ENCODE measurements around the gene NEK10. TPM values are rescaled to one million over a fixed set of nuclear protein-coding genes. Genes with fewer than 3 reads are reported as not detected.

The NEK10 gene
- total and polyA plus RNA-seq, 2 of the 4 experiments (the other 2 are of a cell fraction), result 2.2 to 6.6 TPM

- BruUV-seq (replicated peaks), result no TSS peak
- no peak overlapping the region for H4K5ac ChIP-seq (ENCODE audit: low read depth, low read length)
- no peak overlapping the region for H2AK9ac ChIP-seq (replicated peaks; ENCODE audit: low read depth, low read length, poor library complexity)
- no peaks in the 10 kb centered on the region for H3K9me3 ChIP-seq (ENCODE audit: control insufficient read depth, insufficient read depth, low read length)
- H4K91ac ChIP-seq (ENCODE audit: insufficient read depth, low read depth, low read length), result no peak overlapping the region
- ChIA-PET CTCF (no interaction called here), POLR2A (ENCODE audit: unreplicated experiment) (no interaction called here)
- no peak overlapping the region for H2BK20ac ChIP-seq (ENCODE audit: low read depth, low read length)
- ATAC-seq (ENCODE audit: low read depth) (no peak), DNase-seq (no peak)
- H2AFZ ChIP-seq (replicated peaks; ENCODE audit: low read length, poor library complexity), result no peak overlapping the region
- H2AK5ac ChIP-seq (ENCODE audit: low read depth, low read length), result no peak overlapping the region
- no peak overlapping the region for H3K56ac ChIP-seq (ENCODE audit: extremely low read depth, insufficient read depth, low read length)
- no peak overlapping the region for H2BK15ac ChIP-seq (ENCODE audit: low read depth, low read length)
- H3K4me1 ChIP-seq (ENCODE audit: control insufficient read depth, insufficient read depth, low read length), result no peaks in the 10 kb centered on the region
- intact Hi-C loops (cut with micrococcal nuclease), result loop anchor here (5.0 kb wide), 1 partner anchor 37 kb away; no protein-coding TSS in a partner anchor
- in situ Hi-C loops (cut with MboI; ENCODE audit: low sequenced_read_pairs), result no loop called here
- H3K27ac ChIP-seq (ENCODE audit: insufficient read depth, low read length), result no peak overlapping the region
- H3K9me1 ChIP-seq (ENCODE audit: insufficient read depth, low read length), result no peaks in the 10 kb centered on the region
- H3K9ac ChIP-seq (ENCODE audit: low read depth, low read length), result no peak overlapping the region
- H3K36me3 ChIP-seq (ENCODE audit: control insufficient read depth, insufficient read depth, low read length), result peaks cover 12% of the 10 kb centered on the region
- H2BK5ac ChIP-seq (ENCODE audit: low read depth, low read length, poor library complexity, severe bottlenecking), result no peak overlapping the region
- dilution Hi-C loops (cut with HindIII; ENCODE audit: low sequenced_read_pairs, unreplicated experiment), result no loop called here
- H3K27me3 ChIP-seq (ENCODE audit: control insufficient read depth, insufficient read depth, low read length), result no peaks in the 10 kb centered on the region
- no peak overlapping the region for H3K4me2 ChIP-seq (ENCODE audit: low read depth, low read length)
- H4K8ac ChIP-seq (ENCODE audit: low read depth in 2 of 2, low read length in 2 of 2), result no peak overlapping the region
- peaks cover 4 to 19% of the 10 kb centered on the region in 2 experiments; a peak in 2 of 4 replicates for H3K79me1 ChIP-seq (ENCODE audit: low read depth in 1 of 2, low read length in 2 of 2)
- H2BK120ac ChIP-seq (ENCODE audit: low read depth, low read length), result no peak overlapping the region
- no peak overlapping the region for H3K18ac ChIP-seq (ENCODE audit: low read depth, low read length)
- TF ChIP-seq ELK1 (IDR thresholded peaks at IDR 0.05; ENCODE audit: borderline replicate concordance, low read depth, low read length) (no peak), RFX5 (IDR thresholded peaks at IDR 0.05; ENCODE audit: low read depth, low read length) (no peak), MAFK (IDR thresholded peaks at IDR 0.05; ENCODE audit: low read depth, low read length) (no peak), MAZ (IDR thresholded peaks at IDR 0.05; ENCODE audit: borderline replicate concordance, low read depth, low read length) (no peak), CTCF (conservative IDR thresholded peaks at IDR 0.05; ENCODE audit: low read depth, low read length) (no peak), FOS (IDR thresholded peaks at IDR 0.05; ENCODE audit: low read depth, low read length) (no peak), RAD21 (IDR thresholded peaks at IDR 0.05; ENCODE audit: low read length) (no peak), SMC3 (IDR thresholded peaks at IDR 0.05; ENCODE audit: low read depth, low read length) (no peak), NFE2L2 (IDR thresholded peaks at IDR 0.05; ENCODE audit: low read depth, low read length) (no peak), MXI1 (IDR thresholded peaks at IDR 0.05; ENCODE audit: borderline replicate concordance, low read depth, low read length) (no peak), USF2 (IDR thresholded peaks at IDR 0.05; ENCODE audit: low read depth, low read length) (no peak), POLR2A (IDR thresholded peaks at IDR 0.05; ENCODE audit: low read depth, low read length) (no peak), BHLHE40 (IDR thresholded peaks at IDR 0.05; ENCODE audit: low read depth, low read length) (no peak), RCOR1 (IDR thresholded peaks at IDR 0.05; ENCODE audit: insufficient replicate concordance, low read length) (no peak)
- no peak overlapping the region for H3K4me3 ChIP-seq (ENCODE audit: insufficient read depth, low read depth, low read length)
- H3K14ac ChIP-seq (replicated peaks; ENCODE audit: low read depth, low read length), result no peak overlapping the region
- H3K23ac ChIP-seq (ENCODE audit: low read depth, low read length), result no peak overlapping the region
- no peaks in the 10 kb centered on the region for H4K20me1 ChIP-seq (ENCODE audit: insufficient read depth, low read length)
- no peak overlapping the region for H3K4ac ChIP-seq (ENCODE audit: low read depth, low read length)
These were observed 16.3 kb upstream of the NEK10 start for GRCh38 chr3:27385504-27385903.
